H4 (cell line): Measurements from ENCODE around the gene GPC6. TPM values are rescaled to one million over a fixed set of nuclear protein-coding genes. Genes with fewer than 3 reads are reported as not detected.

Experiments used
- DNase-seq: peaks from one replicate; pipeline ENCODE4 v3.0.0-alpha.2; 2015; ENCODE audit warnings: low spot score
- total RNA-seq: library from RNA; depleted of rRNA; stranded (reverse); fragments of >200 nt; shearing (Covaris generic); gene quantifications from 2 replicates; pipeline ENCODE4 v1.2.3, GENCODE V29; 2014

The GPC6 gene
- total RNA-seq, 1 experiment from 2014 or later: 9.9 TPM

DNA sequence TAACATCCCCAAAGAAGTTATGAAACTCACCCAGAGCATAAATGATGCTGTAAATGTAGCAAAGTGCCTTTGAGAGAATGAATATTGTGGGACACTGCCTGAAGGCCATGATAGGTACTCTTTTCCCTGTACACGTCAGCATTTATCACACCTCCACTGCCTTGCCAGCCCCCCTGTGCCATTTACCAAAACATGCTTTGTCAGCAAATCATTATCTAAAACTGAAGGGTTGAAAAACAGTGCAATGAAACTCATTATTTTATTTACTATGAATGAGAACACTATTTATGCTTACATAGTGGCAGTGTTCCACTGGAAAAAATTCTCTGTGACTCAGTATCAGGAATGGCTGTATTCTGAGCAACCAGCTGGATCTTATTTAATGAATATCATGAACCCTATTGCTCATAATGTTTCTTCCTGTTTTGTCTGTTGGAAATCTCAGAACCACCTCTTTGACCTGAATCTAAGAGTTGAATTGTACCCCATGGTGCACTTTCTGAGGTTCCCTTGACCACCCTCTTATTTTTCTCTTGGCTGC lies 688.7 kb downstream of the GPC6 start:
- no peak for DNase-seq

- no peak for DNase-seq
These were observed 695.7 kb downstream of the GPC6 start for GRCh38 chr13:93922063-93922855.

DNA sequence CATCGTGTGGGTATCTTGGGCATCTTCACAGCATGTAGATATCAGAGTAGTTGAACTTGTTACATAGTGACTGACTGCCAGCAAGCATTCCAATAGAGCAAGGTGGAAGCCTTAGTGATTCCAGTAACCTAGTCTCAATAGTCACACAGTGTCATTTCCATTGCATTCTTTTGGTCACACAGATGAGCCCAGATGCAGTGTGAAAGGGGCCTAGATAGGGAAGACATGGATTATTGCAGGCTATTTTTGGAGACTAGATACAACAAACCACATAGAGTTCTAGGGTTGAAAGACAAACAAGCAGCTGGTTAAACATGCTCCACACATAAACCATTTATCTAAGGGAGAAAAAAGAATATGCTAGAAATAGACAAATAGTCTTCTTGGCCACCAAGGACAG lies 699.4 kb downstream of the GPC6 start:
- no peak for DNase-seq

DNA sequence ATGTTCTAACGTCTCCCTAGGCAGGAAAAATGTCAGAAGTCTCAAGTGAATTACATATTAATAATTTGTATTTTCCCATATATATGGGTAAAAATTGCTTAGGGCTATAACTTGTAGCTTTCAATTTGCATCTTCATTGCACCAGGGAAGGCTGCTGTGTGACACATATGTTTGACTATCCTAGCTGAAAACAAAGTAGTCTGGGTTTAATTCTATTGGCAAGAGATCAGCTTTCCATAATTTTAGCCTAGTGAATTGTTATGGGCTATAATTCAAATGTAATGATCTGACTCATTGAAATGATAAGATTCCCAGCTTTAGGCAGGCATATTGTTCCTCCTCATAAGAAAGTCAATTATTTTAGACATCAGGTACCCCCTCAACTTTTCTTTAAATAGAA lies 699.8 kb downstream of the GPC6 start:
- DNase-seq: no peak

- DNase-seq: no peak
These were observed 700.8 kb downstream of the GPC6 start for GRCh38 chr13:93927431-93927830.

GRCh38 chr13:93932901-93933300 lies 706.3 kb downstream of the GPC6 start:
- DNase-seq: no peak

DNA sequence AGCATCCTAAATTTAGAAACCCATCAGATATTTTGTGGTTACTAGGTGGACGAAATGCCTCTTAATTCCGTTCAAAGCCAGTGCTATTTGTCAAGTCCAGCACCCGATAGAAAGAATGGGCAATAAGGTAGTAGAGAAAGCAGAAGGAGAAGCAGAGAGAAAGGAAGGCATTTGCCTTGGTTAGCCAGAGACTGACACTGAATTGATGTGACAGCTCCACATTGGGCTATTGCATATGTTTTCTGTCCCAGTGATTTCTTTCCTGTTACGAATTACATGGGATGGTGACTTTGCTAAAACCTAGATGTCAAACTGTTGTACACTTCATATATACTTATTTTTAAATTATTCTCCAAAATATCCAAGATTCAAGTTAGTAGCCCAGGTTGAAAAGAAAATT lies 710.3 kb downstream of the GPC6 start:
- no peak for DNase-seq

DNA sequence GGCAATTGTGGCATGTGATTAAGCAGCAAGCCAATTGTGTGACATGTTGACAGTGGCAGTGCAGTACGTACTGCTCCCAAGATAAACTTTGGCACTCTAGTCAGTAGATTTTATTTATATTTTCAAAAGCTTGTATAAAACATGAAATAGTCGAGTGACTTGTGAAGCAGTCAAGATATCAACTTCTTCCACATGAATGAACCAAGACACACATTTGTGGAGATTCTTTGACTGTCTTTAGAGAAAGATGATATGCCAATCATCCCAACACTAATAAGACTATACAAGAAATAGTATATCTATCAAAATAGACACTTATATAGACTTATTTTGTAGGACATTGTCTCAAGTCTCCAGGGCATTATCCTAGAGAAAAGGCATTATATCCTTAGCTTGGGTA lies 714.8 kb downstream of the GPC6 start:
- DNase-seq: no peak

DNA sequence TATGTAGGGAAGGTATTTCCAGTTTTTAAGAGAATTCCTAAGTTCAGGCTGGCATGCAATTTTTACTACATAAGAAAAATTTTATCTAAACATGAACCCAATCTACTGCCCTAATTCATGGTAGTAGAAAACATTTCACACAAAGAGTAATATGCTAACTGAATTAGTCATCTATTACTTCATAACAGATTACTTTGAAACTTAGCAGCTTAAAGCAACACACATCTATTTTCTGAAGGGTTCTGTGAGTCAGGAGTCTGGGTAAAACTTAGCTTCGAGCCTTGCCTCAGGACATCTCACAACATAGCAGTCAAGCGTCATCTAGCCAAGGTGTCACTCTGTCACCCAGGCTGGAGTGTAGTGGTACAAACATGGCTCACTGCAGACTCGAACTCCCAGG lies 715.4 kb downstream of the GPC6 start:
- DNase-seq: no peak

- no peak for DNase-seq
These were observed 719.0 kb downstream of the GPC6 start for GRCh38 chr13:93945621-93946020.

DNA sequence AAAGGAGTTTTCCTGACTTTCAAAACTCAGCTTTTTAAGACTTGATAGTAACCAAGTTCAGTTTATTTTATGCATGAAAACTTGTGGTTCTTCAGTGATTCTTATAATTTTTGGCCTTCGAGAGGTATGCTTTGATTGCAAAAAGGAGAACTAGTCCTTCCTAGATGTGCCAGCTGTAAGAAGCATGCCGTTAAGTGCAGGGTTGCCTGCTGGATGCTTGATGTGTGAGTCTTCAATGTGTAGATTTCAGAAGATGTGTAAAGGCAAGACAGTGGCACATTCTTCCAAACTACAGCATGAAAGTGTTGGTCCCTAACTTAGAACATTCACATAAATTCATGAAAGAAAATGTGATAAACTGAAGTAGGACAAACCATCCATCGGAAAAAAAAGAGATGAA lies 720.4 kb downstream of the GPC6 start:
- DNase-seq: no peak

DNA sequence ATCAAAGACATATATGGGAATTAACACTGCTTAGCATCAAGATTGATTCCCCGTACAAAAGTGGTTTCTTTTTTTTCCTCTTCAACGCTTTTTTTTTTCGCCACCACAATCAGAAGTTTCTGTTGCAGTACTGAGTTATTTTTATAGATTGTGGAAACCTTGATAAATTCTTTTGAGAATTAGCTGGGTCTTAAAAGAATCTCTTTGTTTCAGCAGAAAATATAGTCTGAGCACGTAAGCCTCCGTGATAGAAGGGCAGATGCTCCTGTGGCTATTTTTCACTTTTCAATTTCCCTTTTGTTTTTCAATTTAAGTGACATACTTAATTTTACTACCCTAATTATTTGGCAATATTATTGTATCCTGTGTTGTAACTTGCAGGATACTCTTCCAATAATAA lies 721.0 kb downstream of the GPC6 start:
- DNase-seq: no peak

DNA sequence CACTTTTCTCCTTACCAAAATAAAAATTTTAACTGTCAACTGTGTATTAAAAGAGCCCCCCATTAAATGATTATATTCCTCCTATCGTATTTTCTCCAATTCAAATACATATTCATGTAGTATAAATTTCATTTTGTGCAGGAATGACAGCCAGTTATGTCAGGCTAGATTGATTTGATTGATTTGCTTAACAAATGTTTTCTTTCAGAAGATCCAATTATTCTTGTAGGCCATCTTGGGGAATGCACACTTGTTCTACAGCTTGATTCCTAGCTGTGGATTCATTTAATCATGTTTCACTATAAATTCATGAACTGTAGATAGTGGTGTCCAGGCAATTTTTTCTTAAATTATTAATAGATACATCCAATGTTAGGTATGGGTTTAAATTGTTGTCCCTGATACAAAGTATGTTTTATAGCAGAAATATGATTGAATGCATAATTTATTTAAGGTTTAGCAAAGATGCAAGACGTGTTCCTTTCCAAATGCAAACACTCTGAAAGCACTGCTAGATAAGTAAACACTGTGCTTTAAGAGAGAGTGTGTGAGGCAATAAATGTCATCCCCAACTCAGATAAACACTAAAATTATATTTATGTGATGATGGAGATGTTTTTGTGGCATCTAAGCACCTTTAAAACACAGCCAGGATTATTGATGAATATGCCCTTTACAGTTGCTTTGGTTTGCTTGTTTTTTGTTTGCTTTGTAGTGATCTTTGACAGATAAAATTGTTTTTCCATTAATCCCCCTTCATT lies 721.7 kb downstream of the GPC6 start:
- no peak for DNase-seq

DNA sequence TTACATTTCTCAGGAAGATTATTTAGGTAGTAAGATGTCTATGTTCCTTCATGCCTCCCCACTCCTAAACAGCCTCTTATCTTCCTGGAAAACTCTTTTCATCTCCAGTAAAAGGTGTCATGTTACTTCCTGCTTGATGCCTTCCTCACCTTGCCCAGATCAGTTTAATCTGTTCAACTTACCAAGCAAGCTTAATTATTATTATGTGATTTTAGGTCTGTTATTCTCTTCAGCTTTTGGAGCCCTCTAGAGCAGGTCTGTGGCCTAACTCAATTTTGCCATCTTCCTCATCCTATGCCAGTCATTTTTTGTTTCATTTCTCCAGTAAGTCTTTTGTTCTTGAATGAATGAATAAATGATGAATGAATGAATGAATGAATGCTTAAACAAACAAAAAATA lies 724.5 kb downstream of the GPC6 start:
- DNase-seq: peak; percentile 5

DNA sequence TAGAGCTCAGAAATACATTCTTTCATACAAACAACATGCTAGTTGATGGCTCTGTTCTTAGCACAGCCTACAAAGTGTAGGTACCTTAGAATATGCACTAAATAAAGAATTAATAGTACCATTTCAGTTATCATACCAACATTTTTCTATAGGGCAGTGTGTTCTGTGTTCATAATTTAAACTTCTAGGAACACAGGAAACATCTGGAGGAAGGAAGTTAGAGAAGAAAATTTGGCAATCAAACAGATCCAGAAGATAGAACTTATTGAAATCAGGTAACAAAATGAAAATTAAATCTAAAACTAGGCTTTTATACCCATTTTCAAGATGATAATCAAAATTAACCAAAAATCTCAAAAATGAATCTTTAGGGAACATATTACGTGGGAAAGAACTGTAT lies 725.3 kb downstream of the GPC6 start:
- no peak for DNase-seq

DNA sequence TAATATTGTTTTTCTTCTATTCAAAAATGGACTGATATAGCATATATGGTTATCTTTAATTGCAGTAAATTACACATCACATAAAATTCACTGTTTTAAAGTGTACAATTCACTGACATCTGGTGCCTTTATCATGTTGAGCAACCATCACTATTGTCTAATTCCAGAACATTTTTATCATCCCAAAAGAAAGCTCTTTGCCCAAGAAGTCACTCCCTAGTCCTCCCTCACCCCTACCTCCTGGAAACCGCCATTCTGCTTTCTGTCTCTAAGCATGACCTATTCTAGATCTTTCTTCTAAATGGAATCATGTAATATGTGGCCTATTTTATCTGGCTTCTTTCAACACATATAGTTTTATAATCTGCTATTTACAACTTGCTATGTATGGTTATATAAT lies 727.2 kb downstream of the GPC6 start:
- DNase-seq: no peak

DNA sequence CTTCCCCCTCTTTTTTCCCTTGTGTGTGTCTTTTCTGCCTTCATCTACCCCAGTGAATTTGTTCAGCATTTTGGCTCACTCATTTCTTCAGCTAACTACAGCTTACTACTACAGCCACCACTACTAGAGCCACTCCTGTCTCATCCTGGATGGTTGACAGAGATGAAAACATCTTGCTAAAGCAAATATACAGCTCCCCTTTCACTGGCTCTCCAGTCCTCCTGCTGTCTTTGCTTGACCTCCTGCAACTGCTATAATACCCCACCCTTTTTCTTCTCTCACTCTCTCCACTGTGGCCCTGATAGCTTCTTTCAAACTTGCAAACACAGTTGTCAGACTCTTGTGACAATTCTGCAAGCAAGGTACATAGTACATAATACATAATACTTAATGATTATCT lies 729.3 kb downstream of the GPC6 start:
- no peak for DNase-seq

GRCh38 chr13:93956426-93956825 lies 729.8 kb downstream of the GPC6 start:
- no peak for DNase-seq

DNA sequence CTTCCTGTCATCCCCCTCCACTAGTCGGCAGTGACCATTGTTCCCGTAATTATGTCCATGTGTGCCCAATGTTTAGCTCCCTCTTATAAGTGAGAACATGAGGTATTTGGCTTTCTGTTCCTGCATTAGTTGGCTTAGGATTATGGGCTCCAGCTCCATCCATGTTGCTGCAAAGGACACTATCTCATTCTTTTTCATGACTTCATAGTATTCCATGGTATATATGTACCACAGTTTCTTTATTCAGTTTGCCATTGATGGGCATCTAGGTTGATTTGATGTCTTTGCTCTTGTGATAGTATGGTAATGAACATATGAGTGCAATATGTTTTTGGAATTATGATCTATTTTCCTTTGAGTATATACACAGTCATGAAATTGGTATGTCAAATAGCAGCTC lies 730.8 kb downstream of the GPC6 start:
- DNase-seq: no peak

GRCh38 chr13:93959796-93960533 lies 733.4 kb downstream of the GPC6 start:
- no peak for DNase-seq

- DNase-seq: peak; percentile 3
These were observed 736.9 kb downstream of the GPC6 start for GRCh38 chr13:93963266-93964145.
